HG02642 (cell line): ENCODE measurements around the gene STOML3.
A peak's percentile ranks its signal among the peaks of the same experiment; 100 is the strongest.
"Not testable (repeated sequence)": the region's sequence is repeated elsewhere in the genome, so short reads cannot be mapped to it uniquely, and the experiment has no call there.

Experiments used
- ATAC-seq: cut with Tn5 transposase; IDR thresholded peaks from one replicate; pipeline ENCODE4 v1.9.1; 2021; ENCODE audit warnings: mild to moderate bottlenecking; ENCODE audit not compliant: unreplicated experiment, poor library complexity

Gene STOML3

GRCh38 chr13:38990693-38991092, at the start of gene STOML3:
STOML3 (minus strand) TSS chr13:38990831; CDS start chr13:38990721, 110 bp downstream.
- no peak for ATAC-seq

- ATAC-seq, result no peak
These were observed 49.6 kb upstream of the STOML3 start for GRCh38 chr13:39040206-39040605.

- ATAC-seq, result no peak
These were observed 48.4 kb upstream of the STOML3 start for GRCh38 chr13:39039041-39039440.

GRCh38 chr13:39038569-39039030, 48.0 kb upstream of the STOML3 start:
- ATAC-seq, result peak; percentile 39

- ATAC-seq, result peak; percentile 76
These were observed 47.4 kb upstream of the STOML3 start, which contains the start of the genes NHLRC3 and PROSER1 for GRCh38 chr13:39037880-39038568. NHLRC3 (plus strand) TSS chr13:39038456; CDS start chr13:39038640, 184 bp downstream. PROSER1 (minus strand) TSS chr13:39038089; CDS start chr13:39037242, 847 bp downstream.

GRCh38 chr13:39037410-39037879, 46.8 kb upstream of the STOML3 start:
- no peak for ATAC-seq

GRCh38 chr13:39036212-39036611, 45.6 kb upstream of the STOML3 start:
- no peak for ATAC-seq

GRCh38 chr13:39035799-39036198, 45.2 kb upstream of the STOML3 start:
- no peak for ATAC-seq

- no peak for ATAC-seq
These were observed 44.6 kb upstream of the STOML3 start for GRCh38 chr13:39035204-39035603.

GRCh38 chr13:39034085-39034484, 43.5 kb upstream of the STOML3 start:
- ATAC-seq, result no peak

- no peak for ATAC-seq
These were observed 41.5 kb upstream of the STOML3 start for GRCh38 chr13:39032150-39032549.

- no peak for ATAC-seq
These were observed 34.8 kb upstream of the STOML3 start for GRCh38 chr13:39025433-39025839.

- no peak for ATAC-seq
These were observed 33.1 kb upstream of the STOML3 start for GRCh38 chr13:39023761-39024160.

- no peak for ATAC-seq
These were observed 32.7 kb upstream of the STOML3 start for GRCh38 chr13:39023316-39023715.

- ATAC-seq, result no peak
These were observed 30.3 kb upstream of the STOML3 start for GRCh38 chr13:39020853-39021462.

- peak; percentile 76 for ATAC-seq
These were observed 26.2 kb upstream of the STOML3 start for GRCh38 chr13:39016787-39017186.

- ATAC-seq, result peak; percentile 64
These were observed 25.5 kb upstream of the STOML3 start for GRCh38 chr13:39016087-39016486.

- no peak for ATAC-seq
These were observed 22.8 kb upstream of the STOML3 start for GRCh38 chr13:39013462-39013861.

- no peak for ATAC-seq
These were observed 22.0 kb upstream of the STOML3 start for GRCh38 chr13:39012608-39013007.

GRCh38 chr13:39006371-39007111, 15.9 kb upstream of the STOML3 start:
- not testable (repeated sequence) for ATAC-seq

- ATAC-seq, result no peak
These were observed 8.1 kb upstream of the STOML3 start for GRCh38 chr13:38998739-38999138.
